LNCaP clone FGC (cell line): ENCODE results near the gene ATIC.

Experiments
- DNase-seq: peaks from one replicate; pipeline ENCODE4 v3.0.0-alpha.2; 2011; ENCODE audit warnings: low read depth
- H3K4me3 ChIP-seq: 2 replicates; pipeline ENCODE4 v1.5.1; 2011; ENCODE audit warnings: mild to moderate bottlenecking, low read depth, low read length, control low read depth
- CTCF ChIP-seq: IDR thresholded peaks from 2 replicates; pipeline ENCODE4 v1.5.1; 2012; ENCODE audit warnings: mild to moderate bottlenecking; ENCODE audit not compliant: control insufficient read depth, insufficient read depth; ENCODE audit errors: extremely low read depth

Gene ATIC

DNA sequence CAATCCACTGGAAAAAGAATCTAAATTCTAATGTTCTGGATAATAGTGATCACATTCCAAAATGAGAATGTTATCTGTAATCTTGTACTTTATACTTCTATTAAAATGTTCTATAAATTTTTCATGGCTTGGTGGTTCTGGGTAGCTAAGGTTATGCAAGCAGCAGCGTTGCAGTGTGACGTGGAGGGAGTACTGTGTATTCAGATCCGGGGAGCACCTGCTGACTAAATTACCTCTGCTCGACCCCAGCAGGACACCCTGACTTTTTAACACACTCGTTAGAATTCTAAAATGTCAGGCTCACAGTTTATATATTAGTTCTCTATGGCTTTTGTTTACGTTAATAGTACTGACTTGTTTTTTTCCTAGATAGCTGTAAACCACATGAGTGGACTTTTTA lies 13.0 kb downstream of the ATIC start:
- DNase-seq: peak; percentile 65
- no peak for TF ChIP-seq CTCF
- no peak overlapping the region for H3K4me3 ChIP-seq

DNA sequence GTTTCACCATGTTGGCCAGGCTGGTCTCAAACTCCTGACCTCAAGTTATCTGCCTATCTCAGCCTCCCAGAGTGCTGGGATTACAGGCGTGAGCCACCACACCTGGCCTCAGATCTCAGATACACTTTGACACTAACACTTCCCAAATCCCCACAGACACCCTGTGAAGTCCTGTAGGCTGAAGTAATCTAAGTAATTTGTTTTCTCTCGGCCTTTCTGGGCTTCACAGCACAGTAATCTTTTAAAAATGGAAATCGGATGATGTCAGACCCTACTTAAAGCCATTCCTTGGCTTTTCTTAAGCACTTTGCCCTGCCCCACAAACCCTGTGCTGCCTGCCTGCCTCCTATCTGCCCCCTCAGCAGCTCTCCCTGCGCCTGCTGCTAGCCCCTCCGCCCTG lies 16.2 kb downstream of the ATIC start:
- no peak for DNase-seq
- TF ChIP-seq CTCF: no peak
- no peak overlapping the region for H3K4me3 ChIP-seq

GRCh38 chr2:215332872-215333595 lies 21.2 kb downstream of the ATIC start:
- TF ChIP-seq CTCF: no peak
- no peak overlapping the region for H3K4me3 ChIP-seq
- no peak for DNase-seq

GRCh38 chr2:215338883-215339679 lies 27.2 kb downstream of the ATIC start:
- TF ChIP-seq CTCF: no peak
- DNase-seq: no peak
- no peak overlapping the region for H3K4me3 ChIP-seq

DNA sequence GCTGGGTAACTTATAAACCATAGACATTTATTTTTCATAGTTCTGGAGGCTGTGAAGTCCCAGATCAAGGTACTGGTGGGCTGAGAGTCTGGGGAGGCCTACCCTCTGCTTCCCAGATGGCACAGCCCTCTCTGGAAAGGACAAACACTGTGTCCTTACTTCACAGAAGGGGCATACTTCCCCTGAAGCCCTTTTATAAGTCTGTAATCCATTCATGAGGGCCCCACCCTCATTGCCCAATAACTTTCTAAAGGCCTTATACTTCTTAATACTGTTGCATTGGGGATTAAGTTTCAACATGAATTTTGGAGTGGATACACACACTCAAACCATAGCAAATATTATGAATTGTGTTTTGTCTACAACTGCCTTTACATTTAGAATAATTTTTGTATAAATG lies 36.0 kb downstream of the ATIC start:
- no peak for DNase-seq
- H3K4me3 ChIP-seq: no peak overlapping the region
- no peak for TF ChIP-seq CTCF

DNA sequence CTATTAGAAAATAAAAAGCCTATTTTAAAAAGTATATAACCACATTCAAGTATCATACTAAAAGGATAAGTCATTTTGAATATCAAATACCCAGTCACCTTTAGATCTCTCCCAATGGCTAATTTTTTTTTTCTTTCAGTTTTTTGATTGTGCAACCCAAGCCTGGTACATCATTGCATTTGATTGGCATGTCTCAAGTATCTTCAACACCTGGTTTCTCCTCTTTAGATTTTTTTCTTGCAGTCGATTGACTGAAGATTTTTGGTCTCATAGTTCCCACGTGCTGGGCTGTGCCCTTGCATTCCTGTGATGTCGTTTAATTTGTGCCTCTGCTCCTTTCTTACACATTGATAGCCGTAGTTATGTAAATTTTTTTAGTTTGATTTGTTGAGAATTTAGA lies 40.7 kb downstream of the ATIC start:
- TF ChIP-seq CTCF: no peak
- DNase-seq: no peak
- no peak overlapping the region for H3K4me3 ChIP-seq
